Measurements from ENCODE around the gene ANXA8. TPM values are rescaled to one million over a fixed set of nuclear protein-coding genes. Genes with fewer than 3 reads are reported as not detected.

The ANXA8 gene
- total RNA-seq, 1 experiment from 2014 or later, result 0.72 TPM

GRCh38 chr10:47450442-47450841, 33.5 kb downstream of the ANXA8 start:
- Histone ChIP-seq H3K9me3 (ENCODE audit: control insufficient read depth, insufficient read depth, low read depth, low read length) (0 out of 2 replicates have a peak, but pooled peaks cover 3% of the 10 kb centered on the region), H3K4me1 (ENCODE audit: control insufficient read depth, insufficient read depth, low read length) (0 out of 2 replicates have a peak, but pooled peaks cover 3% of the 10 kb centered on the region), H3K4me3 (ENCODE audit: low read depth in 2 of 2, low read length in 2 of 2) (no peak overlapping the region), H3K36me3 (ENCODE audit: control insufficient read depth, insufficient read depth, low read length) (no peaks in the 10 kb centered on the region), H3K27me3 (ENCODE audit: control insufficient read depth, insufficient read depth, low read length) (no peaks in the 10 kb centered on the region), H3K27ac (ENCODE audit: low read length) (no peak overlapping the region)
- ChIA-PET POLR2A (no interaction called here), CTCF (no interaction called here)
- ATAC-seq (no peak), DNase-seq (ENCODE audit: low read depth, low spot score) (no peak)
- in situ Hi-C loops (cut with HindIII; ENCODE audit: low pct_unique_long_range_greater_than_20kb, low sequenced_read_pairs), result no loop called here
- intact Hi-C loops (cut with micrococcal nuclease; ENCODE audit: unreplicated experiment), result no loop called here
- no TSS peak for BruUV-seq (replicated peaks)
- no peak for TF ChIP-seq POLR2AphosphoS5 (IDR thresholded peaks at IDR 0.05; ENCODE audit: low read depth, low read length)
- TF ChIP-seq CTCF (IDR thresholded peaks at IDR 0.05), result no peak
- TF ChIP-seq SIN3A (IDR thresholded peaks at IDR 0.05; ENCODE audit: borderline replicate concordance, insufficient read depth, low read depth, low read length), result no peak
- no peak for TF ChIP-seq REST (IDR thresholded peaks at IDR 0.05; ENCODE audit: insufficient read depth in 1 of 2, low read depth in 2 of 2, low read length in 1 of 2)
- TF ChIP-seq TCF7L2 (IDR thresholded peaks at IDR 0.05; ENCODE audit: low read depth, low read length), result no peak

GRCh38 chr10:47449979-47450378, 33.9 kb downstream of the ANXA8 start:
- in situ Hi-C loops (cut with HindIII; ENCODE audit: low pct_unique_long_range_greater_than_20kb, low sequenced_read_pairs), result no loop called here
- ChIA-PET CTCF (no interaction called here), POLR2A (no interaction called here)
- Histone ChIP-seq H3K36me3 (ENCODE audit: control insufficient read depth, insufficient read depth, low read length) (no peaks in the 10 kb centered on the region), H3K27ac (ENCODE audit: low read length) (no peak overlapping the region), H3K9me3 (ENCODE audit: control insufficient read depth, insufficient read depth, low read depth, low read length) (0 out of 2 replicates have a peak, but pooled peaks cover 3% of the 10 kb centered on the region), H3K27me3 (ENCODE audit: control insufficient read depth, insufficient read depth, low read length) (no peaks in the 10 kb centered on the region), H3K4me1 (ENCODE audit: control insufficient read depth, insufficient read depth, low read length) (0 out of 2 replicates have a peak, but pooled peaks cover 3% of the 10 kb centered on the region), H3K4me3 (ENCODE audit: low read depth in 2 of 2, low read length in 2 of 2) (no peak overlapping the region)
- no TSS peak for BruUV-seq (replicated peaks)
- DNase-seq (ENCODE audit: low read depth, low spot score), result no peak
- ATAC-seq, result no peak
- intact Hi-C loops (cut with micrococcal nuclease; ENCODE audit: unreplicated experiment), result no loop called here
- TF ChIP-seq CTCF (IDR thresholded peaks at IDR 0.05), result no peak
- no peak for TF ChIP-seq SIN3A (IDR thresholded peaks at IDR 0.05; ENCODE audit: borderline replicate concordance, insufficient read depth, low read depth, low read length)

Data from Panc1 (cell line).